HCT116 (cell line): ENCODE data around the gene FAM221B.

Source experiments
- POLR2A ChIP-seq: IDR thresholded peaks from 2 replicates; pipeline ENCODE4 v1.7.0; 2011; ENCODE audit warnings: borderline replicate concordance; ENCODE audit not compliant: insufficient read depth, insufficient read length; ENCODE audit errors: extremely low read depth
- RAD21 ChIP-seq: IDR thresholded peaks from 2 replicates; pipeline ENCODE4 v1.6.1; 2012; ENCODE audit warnings: low read depth, mild to moderate bottlenecking
- ZNF274 ChIP-seq: fragments of 200-500 bp; sonication (Bioruptor generic); IDR thresholded peaks from 2 replicates; pipeline ENCODE4 v1.6.1; 2014; ENCODE audit warnings: mild to moderate bottlenecking, low read depth, low read length, inconsistent platforms

- no peak for TF ChIP-seq POLR2A
- no peak for TF ChIP-seq RAD21
- no peak for TF ChIP-seq ZNF274
Observed at GRCh38 chr9:35792024-35792813, 36.3 kb downstream of the FAM221B start.
